HEK293 (cell line): ENCODE measurements around the gene SLC7A10.

ENCODE experiments used
- CTCF ChIP-seq: fragments of 450-650 bp; formaldehyde crosslinking; IDR thresholded peaks from 2 replicates; pipeline ENCODE4 v1.5.1; 2016; ENCODE audit warnings: missing biosample characterization, missing genetic modification characterization
- REST ChIP-seq: fragments of 450-650 bp; formaldehyde crosslinking; IDR thresholded peaks from 2 replicates; pipeline ENCODE4 v1.5.1; 2016; ENCODE audit warnings: missing biosample characterization, missing genetic modification characterization
- ZBTB10 ChIP-seq: fragments of 450-650 bp; formaldehyde crosslinking; IDR thresholded peaks from 2 replicates; pipeline ENCODE4 v1.5.1; 2016; ENCODE audit warnings: missing biosample characterization, missing genetic modification characterization
- ZBTB49 ChIP-seq: fragments of 450-650 bp; formaldehyde crosslinking; IDR thresholded peaks from 2 replicates; pipeline ENCODE4 v1.5.1; 2016; ENCODE audit warnings: missing biosample characterization, missing genetic modification characterization, low read depth
- ZBTB7A ChIP-seq: fragments of 450-650 bp; formaldehyde crosslinking; IDR thresholded peaks from 2 replicates; pipeline ENCODE4 v1.5.1; 2016; ENCODE audit warnings: low read depth, missing biosample characterization, missing genetic modification characterization
- ZNF274 ChIP-seq, 2 experiments: fragments of 200-500 bp in 1 of 2; fragments of 450-650 bp in 1 of 2; sonication (Bioruptor generic) in 1 of 2; formaldehyde crosslinking in 1 of 2; IDR thresholded peaks; 2 replicates each; pipeline versions ENCODE4 v1.5.1 to v1.6.1; 2014 to 2016; ENCODE audit warnings: borderline replicate concordance in 1 of 2, inconsistent platforms in 1 of 2, low read length in 1 of 2, missing biosample characterization in 1 of 2, missing genetic modification characterization in 1 of 2
- ZNF302 ChIP-seq: fragments of 450-650 bp; formaldehyde crosslinking; IDR thresholded peaks from 2 replicates; pipeline ENCODE4 v1.5.1; 2016; ENCODE audit warnings: missing biosample characterization, missing genetic modification characterization, low read depth
- ZNF785 ChIP-seq: fragments of 450-650 bp; formaldehyde crosslinking; IDR thresholded peaks from 2 replicates; pipeline ENCODE4 v1.5.1; 2016; ENCODE audit warnings: missing biosample characterization, missing genetic modification characterization

GRCh38 chr19:33227870-33228599 is 2.4 kb upstream of the SLC7A10 start:
- TF ChIP-seq ZBTB7A (tag by site-specific recombination) (no peak), ZNF785 (tag by site-specific recombination) (no peak), CTCF (no peak), REST (tag by site-specific recombination) (no peak), ZNF274 (IDR thresholded peaks at IDR 0.05; ENCODE audit: low read length) (no peak), ZNF274 (tag by site-specific recombination; IDR thresholded peaks at IDR 0.05; ENCODE audit: borderline replicate concordance) (no peak), ZBTB10 (tag by site-specific recombination) (no peak), ZBTB49 (tag by site-specific recombination) (no peak), ZNF302 (tag by site-specific recombination) (no peak)
